NCI-H69 (cell line): ENCODE data around the gene TBC1D2.

Experiments
- DNase-seq: peaks from one replicate; lab custom pipeline; 2025; lab: John Stamatoyannopoulos, UW

The TBC1D2 gene

DNA sequence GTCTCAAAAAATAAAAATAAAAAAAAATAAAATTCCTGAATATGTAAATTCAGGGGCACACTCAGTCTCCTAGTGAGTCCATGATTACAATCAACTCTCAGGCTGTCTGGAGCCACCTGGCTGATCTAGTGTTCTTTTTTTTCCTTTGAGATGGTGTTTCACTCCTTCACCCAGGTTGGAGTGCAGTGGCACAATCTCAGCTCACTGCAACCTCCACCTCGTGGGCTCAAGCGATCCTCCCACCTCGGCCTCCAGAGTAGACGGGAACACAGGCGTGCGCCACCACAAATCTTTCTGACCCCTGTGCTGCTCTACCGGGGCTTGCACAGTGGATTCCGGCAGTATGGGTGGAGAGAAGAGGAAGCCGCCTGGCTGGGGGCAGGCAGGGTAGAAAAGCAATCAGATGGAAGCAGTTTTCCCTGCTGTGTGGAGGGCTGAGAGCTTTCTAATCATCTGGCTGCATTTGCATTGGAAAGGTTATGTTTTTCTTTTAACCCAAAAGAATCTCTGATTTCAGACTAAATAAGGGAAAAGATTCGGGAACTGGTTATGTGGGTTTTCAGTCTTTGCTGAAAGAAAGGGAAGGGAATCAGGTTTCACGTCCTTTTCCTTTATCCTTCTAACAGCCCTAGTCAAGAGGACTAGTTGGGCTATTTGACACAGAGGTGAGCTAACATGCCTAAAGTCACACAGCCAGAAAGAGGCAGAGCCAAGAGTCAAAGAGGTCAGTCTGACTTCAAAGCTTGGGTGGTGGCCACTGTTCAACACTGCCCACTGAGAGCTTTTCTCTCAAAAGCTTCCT lies 36.7 kb downstream of the TBC1D2 start:
- peak; percentile 64 for DNase-seq

- no peak for DNase-seq
Observed at GRCh38 chr9:98217255-98217654, 38.2 kb downstream of the TBC1D2 start.

DNA sequence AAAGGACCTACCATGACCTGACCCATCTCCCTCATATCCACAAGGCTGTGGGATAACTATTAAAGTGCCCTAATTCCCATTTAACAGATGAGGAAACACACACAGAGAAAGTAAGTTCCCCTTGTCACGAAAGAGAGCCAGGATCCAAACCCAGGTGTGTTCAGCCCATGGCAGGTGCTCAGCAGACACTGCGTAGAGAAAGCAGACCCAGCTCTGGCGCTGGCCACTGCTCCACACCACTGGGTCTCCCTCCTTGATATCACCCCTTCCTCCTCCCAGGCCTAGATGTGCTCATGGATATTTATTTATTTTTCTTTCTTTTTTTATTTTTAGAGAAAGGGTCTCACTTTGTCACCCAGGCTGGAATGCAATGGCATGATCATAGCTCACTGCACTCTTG lies 39.1 kb downstream of the TBC1D2 start:
- DNase-seq: no peak

DNA sequence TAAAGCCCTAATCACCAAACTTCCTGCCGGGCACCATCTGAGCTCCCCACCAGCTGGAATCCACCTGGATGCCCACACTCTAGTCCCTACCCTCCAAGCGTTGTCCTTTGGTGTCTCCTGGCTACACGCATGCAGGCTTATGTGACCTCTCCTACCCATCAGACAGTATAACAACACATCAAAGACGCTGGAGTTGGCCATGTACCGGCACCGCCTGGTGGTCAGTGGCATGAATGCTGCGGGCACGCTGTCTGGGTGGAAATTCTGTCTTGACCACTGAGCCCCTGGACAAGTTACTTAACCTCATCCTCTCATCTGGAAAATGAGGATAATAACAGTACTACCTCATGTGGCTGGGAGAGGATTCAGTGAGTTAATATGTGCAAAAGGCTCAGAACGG lies 39.6 kb downstream of the TBC1D2 start:
- DNase-seq: peak; percentile 70

- DNase-seq: no peak
Observed at GRCh38 chr9:98215271-98215670, 40.2 kb downstream of the TBC1D2 start.

- no peak for DNase-seq
Observed at GRCh38 chr9:98214811-98215210, 40.6 kb downstream of the TBC1D2 start.

- DNase-seq: no peak
Observed at GRCh38 chr9:98211260-98211659, 44.2 kb downstream of the TBC1D2 start.

DNA sequence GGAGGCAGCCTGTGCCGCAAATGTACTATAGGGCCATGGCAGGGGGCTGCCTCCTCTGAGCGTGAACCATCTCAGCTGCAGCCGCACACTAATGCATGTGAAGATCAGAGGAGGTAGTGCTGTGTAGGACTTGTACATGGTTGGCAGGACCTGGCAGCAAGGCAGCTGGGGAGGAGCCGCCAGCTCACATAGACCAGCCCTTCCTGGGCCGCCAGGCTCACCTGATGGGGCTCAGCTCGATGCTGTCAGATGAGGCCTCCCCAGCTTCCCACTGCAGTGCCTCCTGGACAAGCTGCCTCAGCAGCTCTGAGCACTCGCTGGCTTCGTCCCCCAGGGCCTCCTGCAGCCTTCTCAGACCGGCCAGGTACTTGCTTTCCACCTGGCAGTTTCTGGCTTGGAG lies 45.0 kb downstream of the TBC1D2 start:
- DNase-seq: no peak

DNA sequence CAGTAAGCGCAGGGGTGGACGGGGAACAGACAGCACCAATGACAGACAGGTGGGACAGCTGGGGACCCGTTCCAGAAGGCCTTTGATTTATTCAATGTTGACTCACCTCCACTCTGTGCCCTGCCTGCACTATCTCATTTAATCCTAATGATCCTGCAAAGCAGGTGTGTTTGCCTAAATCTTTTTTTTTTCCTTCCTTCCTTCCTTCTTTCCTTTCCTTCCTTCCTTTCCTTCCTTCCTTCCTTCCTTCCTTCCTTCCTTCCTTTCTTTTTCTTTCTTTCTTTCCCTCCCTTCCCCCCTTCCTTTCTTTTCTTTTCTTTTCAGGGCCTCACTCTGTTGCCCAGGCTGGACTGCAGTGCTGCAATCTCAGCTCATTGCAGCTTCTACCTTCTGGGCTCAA lies 45.9 kb downstream of the TBC1D2 start:
- DNase-seq: no peak

DNA sequence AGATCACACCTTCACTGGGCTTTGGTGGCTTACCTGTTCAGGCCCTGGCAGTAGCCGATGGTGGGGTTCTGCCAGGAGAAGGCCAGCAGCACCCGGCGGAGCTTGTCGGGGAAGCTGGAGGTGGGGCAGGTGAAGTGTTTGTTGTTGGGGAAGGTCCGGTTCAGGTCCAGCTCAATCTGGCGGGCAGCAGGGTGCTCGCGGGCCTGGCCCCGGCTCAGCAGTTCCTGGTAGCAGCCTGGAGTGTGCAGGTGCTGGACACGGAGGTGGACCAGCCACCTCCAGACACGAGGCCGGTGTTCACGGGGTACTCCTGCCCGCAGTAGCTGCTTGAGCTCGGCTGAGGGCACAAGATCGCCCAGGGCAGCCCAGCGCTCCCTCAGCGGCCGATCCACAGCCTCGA lies 46.8 kb downstream of the TBC1D2 start:
- DNase-seq: no peak

- DNase-seq: peak; percentile 24
Observed at GRCh38 chr9:98207606-98208005, 47.8 kb downstream of the TBC1D2 start.

- DNase-seq: no peak
Observed at GRCh38 chr9:98206754-98207153, 48.7 kb downstream of the TBC1D2 start.

DNA sequence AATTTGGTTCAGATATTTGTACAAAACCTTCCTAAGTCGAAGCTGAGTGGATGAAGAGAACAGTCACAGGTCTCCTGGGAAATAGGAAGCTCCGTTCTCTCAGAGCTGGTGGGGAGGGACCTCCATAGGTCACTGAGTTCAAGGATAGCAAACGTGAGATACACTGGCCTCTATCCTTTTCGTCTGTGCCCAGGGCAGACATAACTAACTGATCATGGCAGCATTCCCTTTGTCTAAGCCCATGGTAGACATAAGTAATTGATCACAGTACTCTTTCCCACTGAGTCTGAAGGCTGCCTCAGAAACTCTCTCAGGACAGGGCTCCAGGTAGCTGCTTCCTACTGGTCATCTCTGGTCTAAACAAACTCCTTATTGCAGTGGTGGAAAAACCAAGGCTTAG lies 50.8 kb downstream of the TBC1D2 start:
- no peak for DNase-seq

DNA sequence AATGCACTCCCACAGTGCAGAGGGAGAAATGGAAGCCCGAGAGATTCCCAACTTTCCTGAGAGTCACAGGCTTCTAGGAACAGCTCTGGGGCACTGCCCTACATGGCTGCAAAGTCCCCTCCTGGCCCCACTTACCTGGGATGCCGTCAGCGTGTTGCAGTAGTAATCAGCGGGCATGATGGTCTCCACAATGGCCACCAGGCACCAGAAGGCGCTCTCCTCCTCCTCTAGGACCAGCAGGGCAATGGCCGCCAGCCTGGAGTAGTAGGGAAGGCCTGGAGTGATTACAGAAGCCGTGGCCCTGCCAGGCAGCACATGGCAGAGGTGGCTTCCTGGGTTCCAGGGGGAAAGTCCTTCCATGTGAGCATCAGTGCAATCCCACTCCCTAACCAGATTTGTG lies 52.3 kb downstream of the TBC1D2 start:
- no peak for DNase-seq

- DNase-seq: no peak
Observed at GRCh38 chr9:98202252-98202651, 53.2 kb downstream of the TBC1D2 start.

- no peak for DNase-seq
Observed at GRCh38 chr9:98201749-98202148, 53.7 kb downstream of the TBC1D2 start.

DNA sequence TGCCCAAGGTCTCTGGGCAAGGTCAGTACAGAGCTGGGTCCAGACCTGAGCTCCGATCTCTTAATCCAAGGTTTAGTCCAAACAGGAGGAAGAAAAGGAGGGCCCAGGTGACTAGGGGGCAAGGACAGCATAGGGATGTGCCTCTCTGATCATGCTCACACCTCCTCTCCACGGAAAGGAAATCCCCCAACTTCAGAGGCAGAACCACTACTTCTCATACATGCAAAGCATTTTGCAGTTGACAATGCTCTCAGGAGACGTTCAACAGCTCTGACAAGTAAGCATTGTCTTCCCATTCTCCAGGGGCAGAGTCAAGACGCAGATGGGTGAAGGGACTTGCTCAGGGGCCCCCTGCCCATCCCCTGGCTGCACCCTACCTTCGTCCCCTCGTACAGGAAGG lies 54.3 kb downstream of the TBC1D2 start:
- DNase-seq: no peak

DNA sequence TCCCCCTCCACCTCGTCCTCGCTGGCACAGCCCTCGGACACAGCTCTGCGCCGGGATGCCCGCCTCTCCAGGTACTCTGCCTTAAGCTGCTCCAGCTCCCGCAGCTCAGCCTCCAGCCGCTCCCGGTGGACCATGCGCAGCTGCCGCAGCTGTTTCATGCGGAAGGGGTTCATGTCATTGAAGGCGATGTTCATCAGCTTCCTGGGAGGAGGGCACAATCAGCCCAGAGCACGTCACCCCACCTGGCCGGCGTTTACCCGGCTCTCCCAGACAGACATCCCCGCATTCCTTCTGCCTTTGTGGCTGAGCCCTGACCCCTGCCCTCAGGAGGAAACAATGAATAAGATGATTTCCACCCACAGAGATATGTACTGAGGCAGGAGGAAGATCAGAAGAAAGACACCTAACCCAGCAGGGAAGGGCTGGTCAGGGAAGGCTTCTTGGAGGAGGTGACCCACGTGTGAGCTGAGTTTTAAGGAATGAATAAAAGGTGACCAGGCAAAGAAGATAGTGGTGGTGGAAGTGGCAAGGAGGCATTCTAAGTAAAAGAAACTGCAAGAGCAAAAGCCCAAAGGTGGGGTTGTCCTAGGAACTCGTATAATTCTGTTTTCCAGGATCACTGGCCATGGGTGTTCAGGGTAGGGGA lies 55.9 kb downstream of the TBC1D2 start:
- DNase-seq: no peak

- peak; percentile 66 for DNase-seq
Observed at GRCh38 chr9:98195671-98196070, 59.8 kb downstream of the TBC1D2 start.

- DNase-seq: no peak
Observed at GRCh38 chr9:98193336-98193944, 62.0 kb downstream of the TBC1D2 start.

DNA sequence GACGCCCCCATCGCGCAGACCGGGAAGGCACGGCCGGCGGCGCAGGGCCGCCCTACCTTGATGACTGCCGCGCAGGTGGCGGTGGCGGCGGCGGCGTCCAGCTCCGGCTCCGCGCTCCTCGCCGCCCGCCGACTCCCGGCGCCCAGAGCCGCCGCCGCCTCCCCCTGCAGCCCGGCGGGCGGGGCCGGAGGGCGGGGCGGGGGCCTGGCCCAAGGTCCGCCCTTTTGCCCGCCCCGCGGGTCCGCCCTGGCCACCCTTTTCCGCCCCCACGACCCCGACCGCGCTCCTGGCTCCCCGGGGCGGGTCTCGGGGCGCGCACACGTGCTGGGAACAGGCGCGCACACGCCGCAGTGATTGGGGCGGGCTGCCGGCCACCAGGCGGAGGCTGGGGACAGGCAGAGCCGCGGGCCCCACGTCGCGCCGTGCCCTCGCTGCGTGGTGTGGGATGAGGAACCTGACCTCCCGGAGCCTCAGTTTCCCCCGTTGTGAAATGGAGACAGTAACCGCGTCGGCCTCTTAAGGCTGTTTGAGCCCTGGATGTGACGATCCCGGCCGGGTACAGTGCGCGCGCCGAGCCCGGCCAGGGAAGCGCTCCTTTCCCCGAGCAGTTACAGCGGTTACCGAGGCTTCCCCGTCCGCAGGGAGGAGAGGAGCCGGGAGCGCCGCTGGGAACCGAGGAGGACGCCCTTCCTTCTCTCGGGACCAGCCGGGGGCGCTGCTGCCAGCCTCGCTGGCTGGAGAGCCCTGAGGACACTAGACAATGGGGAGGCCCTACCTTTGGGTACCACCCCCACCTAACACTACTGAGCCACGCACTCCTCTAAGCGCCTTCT lies 62.7 kb downstream of the TBC1D2 start, which contains the start of gene CORO2A:
TSS of gene CORO2A (minus strand) at position 135 of the 833 bp plus-strand sequence. CDS start 34,977 bp downstream, outside the sequence.
- peak; percentile 95 for DNase-seq
